GM19438 (cell line): Measurements from ENCODE around the gene CLTRN.
"Not testable (repeated sequence)": the region's sequence is repeated elsewhere in the genome, so short reads cannot be mapped to it uniquely, and the experiment has no call there.

Experiments used
- ATAC-seq: cut with Tn5 transposase; IDR thresholded peaks from one replicate; pipeline ENCODE4 v1.9.1; 2021; ENCODE audit warnings: low read depth; ENCODE audit not compliant: unreplicated experiment

CLTRN gene, protein sequence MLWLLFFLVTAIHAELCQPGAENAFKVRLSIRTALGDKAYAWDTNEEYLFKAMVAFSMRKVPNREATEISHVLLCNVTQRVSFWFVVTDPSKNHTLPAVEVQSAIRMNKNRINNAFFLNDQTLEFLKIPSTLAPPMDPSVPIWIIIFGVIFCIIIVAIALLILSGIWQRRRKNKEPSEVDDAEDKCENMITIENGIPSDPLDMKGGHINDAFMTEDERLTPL

GRCh38 chrX:15664487-15665444 is at the start of gene CLTRN:
Gene CLTRN (minus strand): TSS chrX:15664805. CDS start chrX:15664775, 30 bp downstream.
- no peak for ATAC-seq

GRCh38 chrX:15704273-15704672 is 39.7 kb upstream of the CLTRN start:
- not testable (repeated sequence) for ATAC-seq

GRCh38 chrX:15703809-15704208 is 39.2 kb upstream of the CLTRN start:
- ATAC-seq = peak; percentile 66

DNA sequence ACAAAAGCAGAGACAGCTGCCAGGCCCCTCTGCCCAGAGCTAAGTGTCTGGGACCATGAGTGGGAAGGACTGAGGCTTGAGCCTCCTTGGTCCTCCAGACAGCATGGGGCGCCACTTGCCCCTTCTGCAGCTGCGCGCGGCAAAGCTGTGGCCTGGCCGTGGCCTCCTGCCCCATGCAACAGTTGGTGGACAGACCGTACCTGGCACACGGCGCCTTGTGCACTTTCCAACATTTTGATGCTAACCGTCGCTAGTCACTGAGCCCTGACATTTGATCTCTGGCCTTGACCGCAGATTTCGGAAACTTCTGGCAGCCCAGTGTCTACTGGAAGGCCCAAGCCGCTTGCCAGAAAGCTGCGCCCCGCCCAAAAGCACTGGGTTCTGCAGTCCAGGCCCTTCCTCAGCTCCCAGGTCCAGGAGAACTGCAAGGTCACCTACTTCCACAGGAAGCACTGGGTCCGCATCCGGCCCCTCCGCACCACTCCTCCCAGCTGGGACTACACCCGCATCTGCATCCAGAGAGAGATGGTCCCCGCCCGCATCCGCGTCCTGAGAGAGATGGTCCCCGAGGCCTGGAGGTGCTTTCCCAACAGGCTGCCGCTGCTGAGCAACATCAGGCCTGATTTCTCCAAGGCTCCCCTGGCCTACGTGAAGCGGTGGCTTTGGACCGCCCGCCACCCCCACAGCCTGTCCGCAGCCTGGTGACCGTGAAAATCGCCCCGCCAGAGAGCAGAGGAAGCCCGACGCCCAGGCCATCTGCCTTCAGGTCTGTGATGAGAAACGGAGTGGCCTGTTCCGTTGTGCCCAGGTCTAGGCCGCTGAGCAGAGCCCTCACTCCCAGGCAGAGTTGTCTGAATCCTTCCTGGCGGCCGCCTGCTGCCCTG is 38.1 kb upstream of the CLTRN start:
- ATAC-seq = no peak

DNA sequence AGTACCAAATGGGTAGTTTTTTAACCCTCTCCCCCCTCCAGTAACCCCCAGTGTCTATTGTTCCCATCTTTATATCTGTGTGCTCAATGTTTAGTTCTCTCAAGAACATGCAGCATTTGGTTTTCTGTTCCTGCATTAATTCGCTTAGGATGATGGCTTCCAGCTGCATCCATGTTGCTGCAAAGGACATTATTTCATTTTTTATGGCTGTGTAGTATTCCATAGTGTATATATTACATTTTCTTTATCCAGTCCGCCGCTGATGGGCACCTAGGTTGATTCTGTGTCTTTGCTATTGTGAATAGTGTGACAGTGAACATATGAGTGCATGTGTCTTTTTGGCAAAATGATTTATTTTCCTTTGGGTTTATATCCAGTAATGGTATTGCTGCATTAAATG is 31.9 kb upstream of the CLTRN start:
- no peak for ATAC-seq

GRCh38 chrX:15694941-15695451 is 30.4 kb upstream of the CLTRN start:
- ATAC-seq = no peak

- ATAC-seq = peak; percentile 95
These were observed 22.4 kb upstream of the CLTRN start for GRCh38 chrX:15686818-15687685.

DNA sequence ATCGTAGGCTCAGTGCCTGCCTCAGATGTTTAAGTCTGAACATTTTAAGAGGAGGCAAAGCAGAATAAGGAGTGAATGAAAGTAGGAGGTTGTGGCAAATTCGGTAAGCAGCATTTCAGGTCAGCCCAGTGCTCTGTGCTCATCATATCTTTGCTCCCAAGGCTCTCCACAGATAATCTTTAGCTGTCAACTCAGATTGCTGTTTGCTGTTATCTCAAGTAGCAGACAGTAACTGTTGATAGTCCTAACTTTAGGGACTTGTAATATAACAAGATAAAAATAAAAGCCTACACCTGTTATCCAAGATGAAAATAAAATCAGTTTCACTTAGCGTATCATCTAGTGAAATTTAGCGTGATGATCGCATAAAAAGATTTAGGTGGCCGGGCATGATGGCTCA is 18.6 kb upstream of the CLTRN start:
- ATAC-seq = no peak

DNA sequence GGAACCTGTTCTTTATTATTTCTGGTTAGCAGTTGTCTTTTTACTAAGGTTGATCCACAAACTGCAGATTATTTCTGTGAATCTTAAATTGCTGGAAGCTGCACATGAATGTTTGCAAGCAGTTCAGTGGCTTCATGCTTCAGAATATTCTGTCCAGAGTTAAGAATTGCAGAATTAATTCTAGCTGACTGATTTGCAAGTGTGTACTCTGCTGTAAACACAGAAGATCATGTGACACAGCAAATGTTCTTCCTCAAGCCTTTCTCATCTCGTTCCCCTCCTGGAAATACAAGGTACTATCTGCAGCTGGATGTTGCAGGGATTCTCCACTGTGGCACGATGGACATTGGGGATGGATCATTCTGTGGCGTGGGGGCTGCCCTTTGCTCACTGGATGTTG is 16.8 kb upstream of the CLTRN start:
- no peak for ATAC-seq

DNA sequence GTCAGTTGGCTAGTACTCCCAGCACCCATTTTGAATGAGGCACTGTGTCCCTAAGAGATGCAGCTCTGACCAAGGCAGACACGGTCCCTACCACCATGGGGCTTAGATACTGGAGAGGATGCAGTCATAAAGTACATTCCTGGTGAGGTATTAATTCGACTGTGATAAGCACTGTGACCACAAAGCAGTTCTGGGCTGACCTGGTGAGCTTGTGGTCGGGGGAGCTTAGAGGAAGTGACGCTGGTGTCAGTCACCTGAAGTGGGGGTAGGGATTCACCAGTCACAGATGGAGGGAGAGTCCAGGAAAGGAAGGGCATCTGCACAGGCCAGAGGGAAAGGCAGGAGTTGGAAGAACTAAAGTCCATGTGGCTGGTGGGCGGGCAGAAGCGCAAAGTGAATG is 15.8 kb upstream of the CLTRN start:
- peak; percentile 40 for ATAC-seq

- ATAC-seq = no peak
These were observed 14.6 kb upstream of the CLTRN start for GRCh38 chrX:15679246-15679645.

DNA sequence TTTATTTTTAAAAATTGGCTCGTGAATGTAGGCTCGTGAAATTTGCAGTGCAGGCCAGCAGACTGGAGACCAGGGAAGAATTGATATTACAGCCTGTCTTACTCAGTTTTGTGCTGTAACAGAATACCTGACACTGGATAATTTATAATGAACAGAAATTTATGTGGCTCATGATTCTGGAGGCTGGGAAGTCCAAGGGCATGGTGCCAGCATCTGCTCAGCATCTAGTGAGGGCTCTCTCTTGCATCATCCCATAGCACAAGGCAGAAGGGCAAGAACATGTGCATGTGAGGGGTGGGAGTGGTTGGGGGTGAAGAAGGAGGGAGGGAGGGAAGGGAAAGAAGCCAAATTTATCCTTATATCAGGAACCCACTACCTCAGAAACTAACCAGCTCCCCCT is 13.7 kb upstream of the CLTRN start:
- ATAC-seq = no peak

- no peak for ATAC-seq
These were observed 12.3 kb upstream of the CLTRN start for GRCh38 chrX:15676886-15677285.

DNA sequence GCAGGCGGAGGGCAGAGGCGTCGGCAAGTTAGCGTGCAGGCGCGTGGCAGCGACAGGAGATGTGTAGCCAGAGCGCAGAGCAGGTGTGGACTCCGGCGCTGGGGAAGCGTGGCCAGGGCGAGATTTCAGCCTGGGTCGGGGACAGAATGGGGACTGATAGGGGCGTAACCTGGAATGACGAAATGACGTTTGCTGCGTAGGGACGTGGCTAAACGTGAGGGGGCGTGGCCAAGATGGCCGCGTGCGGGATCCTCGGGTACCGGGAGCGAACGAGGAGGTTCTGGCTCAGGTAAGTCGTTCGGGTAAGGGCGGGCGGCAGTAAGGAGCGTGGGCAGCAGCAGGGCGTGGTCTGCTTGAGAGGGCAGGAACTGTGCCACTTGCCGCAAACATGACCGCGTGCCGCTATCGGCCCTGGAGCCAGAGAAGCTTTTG is 10.9 kb upstream of the CLTRN start:
- ATAC-seq = peak; percentile 64

DNA sequence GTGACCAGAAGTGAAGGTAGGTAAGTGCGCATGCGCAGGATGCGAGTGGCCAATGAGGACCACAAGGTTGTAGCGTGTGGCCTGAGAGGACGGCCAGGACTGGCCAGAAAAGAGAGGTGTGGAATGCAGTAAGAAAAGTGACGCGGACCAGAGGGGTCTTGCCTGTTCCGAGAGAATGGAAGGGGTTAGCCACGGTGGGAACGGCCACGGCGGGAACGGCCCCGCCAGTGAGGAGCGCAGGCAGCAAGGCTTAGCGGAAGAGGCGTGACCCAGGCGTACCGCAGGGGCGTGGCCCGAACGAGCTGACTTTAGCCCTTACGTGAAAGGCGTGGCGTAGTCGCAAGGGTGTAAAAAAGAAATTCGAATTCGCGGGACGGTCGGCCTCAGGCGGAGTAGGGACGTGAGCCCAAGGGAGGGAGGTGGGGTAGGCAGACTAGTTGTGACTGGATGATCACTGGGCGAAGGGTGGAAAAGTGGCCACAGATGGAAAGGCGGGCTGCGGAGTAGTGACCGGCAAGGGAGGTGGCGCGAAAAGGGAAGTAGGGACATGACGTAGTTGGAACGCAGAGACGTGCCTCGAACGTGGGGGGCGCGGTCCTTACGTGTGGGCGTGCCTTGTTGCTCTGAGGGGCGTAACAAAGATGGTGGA is 10.4 kb upstream of the CLTRN start:
- ATAC-seq = peak; percentile 80

DNA sequence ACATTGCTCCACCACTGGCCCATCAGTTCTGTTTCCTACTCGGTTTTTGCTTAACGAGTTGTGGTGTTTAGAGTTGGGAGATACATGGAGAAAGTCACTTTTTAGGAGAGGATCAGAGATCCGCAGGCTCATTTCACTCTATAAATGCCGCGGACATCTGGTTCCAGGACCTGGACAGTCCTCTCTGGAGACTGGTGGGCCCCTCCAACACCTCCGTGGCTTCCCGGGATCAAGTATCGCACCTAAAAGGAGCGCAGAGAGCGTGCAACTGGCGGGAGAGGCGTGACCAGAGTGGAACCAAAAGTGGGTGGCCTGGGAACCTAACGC is 9.9 kb upstream of the CLTRN start:
- no peak for ATAC-seq

- ATAC-seq = no peak
These were observed 9.4 kb upstream of the CLTRN start for GRCh38 chrX:15673970-15674369.

DNA sequence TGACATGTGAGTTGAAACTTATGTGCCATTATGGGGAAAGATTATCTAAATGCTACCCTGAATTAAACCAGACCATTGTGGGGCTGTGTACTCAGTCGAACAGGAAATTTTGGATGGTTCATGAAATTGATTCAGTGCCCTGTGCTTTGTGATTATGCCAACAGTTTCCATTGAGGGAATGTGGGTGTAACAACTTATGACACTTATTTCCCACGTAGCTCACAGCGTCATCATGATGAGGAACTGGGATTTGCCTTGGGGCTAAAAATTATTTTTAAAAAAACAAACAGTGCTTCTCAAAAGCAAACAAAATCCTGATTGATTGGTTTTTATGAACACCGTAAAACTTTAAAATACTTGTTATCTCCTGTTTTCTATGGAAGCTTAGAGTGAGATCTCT is 8.3 kb upstream of the CLTRN start:
- no peak for ATAC-seq

- no peak for ATAC-seq
These were observed 1.2 kb downstream of the CLTRN start for GRCh38 chrX:15663439-15663838.
